CD4-positive, CD25-positive, alpha-beta regulatory T cell (primary cell): Measurements from ENCODE around the gene SLC28A1. TPM values are rescaled to one million over a fixed set of nuclear protein-coding genes. Genes with fewer than 3 reads are reported as not detected.

ENCODE experiments used
- ATAC-seq, 2 donors: fragments of 150-1000 bp; cut with Tn5 transposase; one replicate each; pipeline ENCODE4 v1.10.0; 2021; ENCODE audit warnings: low read depth in 2 of 2, moderate number of reproducible peaks in 2 of 2, moderate library complexity in 1 of 2
- DNase-seq, 3 donors: peaks; one replicate each; pipeline versions ENCODE4 v3.0.0 to v3.0.0-alpha.2; 2012 to 2022; ENCODE audit warnings: mixed read lengths in 1 of 3
- H3K27ac ChIP-seq: one replicate; pipeline ENCODE4 v1.7.0; 2013; ENCODE audit warnings: mild to moderate bottlenecking, low read length; ENCODE audit not compliant: insufficient read depth, poor library complexity, severe bottlenecking
- H3K27me3 ChIP-seq: one replicate; pipeline ENCODE4 v1.7.0; 2013; ENCODE audit warnings: low read length; ENCODE audit not compliant: control insufficient read depth, insufficient read depth
- H3K36me3 ChIP-seq: one replicate; pipeline ENCODE4 v1.7.0; 2013; ENCODE audit warnings: mild to moderate bottlenecking, low read length, moderate library complexity; ENCODE audit not compliant: control insufficient read depth, insufficient read depth
- H3K4me1 ChIP-seq: 2 replicates; pipeline ENCODE4 v1.7.0; 2013; ENCODE audit warnings: mild to moderate bottlenecking, low read length; ENCODE audit not compliant: insufficient read depth, control insufficient read depth, poor library complexity, severe bottlenecking
- H3K4me3 ChIP-seq: one replicate; pipeline ENCODE4 v1.7.0; 2013; ENCODE audit warnings: low read depth, mild to moderate bottlenecking, low read length, moderate library complexity
- H3K9me3 ChIP-seq, 2 experiments: 1 replicate in 1 of 2; 2 replicates in 1 of 2; pipeline ENCODE4 v1.7.0; 2013; ENCODE audit warnings: low read length in 2 of 2, mild to moderate bottlenecking in 1 of 2, moderate library complexity in 1 of 2; ENCODE audit not compliant: control insufficient read depth in 2 of 2
- H3K27ac Mint-ChIP-seq, 3 donors: one replicate each; pipeline ENCODE4 v1.8.0; 2020 to 2022; ENCODE audit warnings: mild to moderate bottlenecking in 3 of 3, mixed read lengths in 3 of 3, moderate library complexity in 2 of 3
- H3K27me3 Mint-ChIP-seq: one replicate; pipeline ENCODE4 v1.8.0; 2022; ENCODE audit warnings: mild to moderate bottlenecking, mixed read lengths
- H3K36me3 Mint-ChIP-seq: one replicate; pipeline ENCODE4 v1.8.0; 2020; ENCODE audit warnings: mixed read lengths
- H3K4me1 Mint-ChIP-seq, 4 donors: one replicate each; pipeline ENCODE4 v1.8.0; 2020 to 2022; ENCODE audit warnings: mixed read lengths in 4 of 4, mild to moderate bottlenecking in 1 of 4
- H3K4me3 Mint-ChIP-seq, 4 donors: one replicate each; pipeline ENCODE4 v1.8.0; 2020 to 2022; ENCODE audit warnings: mild to moderate bottlenecking in 4 of 4, mixed read lengths in 4 of 4, moderate library complexity in 3 of 4
- H3K9me3 Mint-ChIP-seq, 7 donors: one replicate each; pipeline ENCODE4 v1.8.0; 2020 to 2022; ENCODE audit warnings: mixed read lengths in 7 of 7, mild to moderate bottlenecking in 3 of 7, moderate library complexity in 2 of 7
- polyA plus RNA-seq, 4 donors: library from polyadenylated mRNA; unstranded; fragments of 300-500 nt; fragmentation: Illumina TruSeq; gene quantifications; one replicate each; pipeline ENCODE4 v1.2.3, GENCODE V29; 2021
- total RNA-seq: library from RNA; stranded (reverse); gene quantifications from one replicate; pipeline ENCODE4 v1.2.3, GENCODE V29; 2022

The SLC28A1 gene
- total and polyA plus RNA-seq, 5 donors from 2014 or later: not detected

- Histone ChIP-seq H3K4me3 (no peak overlapping the region), H3K27me3 (no peaks in the 10 kb centered on the region), H3K4me1 (no peaks in the 10 kb centered on the region), H3K27ac (no peak overlapping the region), H3K36me3 (no peaks in the 10 kb centered on the region), H3K9me3 (no peaks in the 10 kb centered on the region)
- Mint-ChIP-seq H3K36me3 (no peaks in the 10 kb centered on the region), H3K9me3 (no peaks in the 10 kb centered on the region), H3K27ac (no peak overlapping the region), H3K27me3 (no peaks in the 10 kb centered on the region), H3K4me3 (no peak overlapping the region), H3K4me1 (peaks cover 0 to 5% (median 2%) of the 10 kb centered on the region in 4 donors)
- no peak for ATAC-seq
- DNase-seq: no peak
Observed at GRCh38 chr15:84926491-84927230, 42.2 kb downstream of the SLC28A1 start.

- no peaks in the 10 kb centered on the region for H3K27me3 ChIP-seq
- peaks cover 0 to 5% (median 2%) of the 10 kb centered on the region in 4 donors for H3K4me1 Mint-ChIP-seq
- H3K36me3 ChIP-seq: no peaks in the 10 kb centered on the region
- H3K36me3 Mint-ChIP-seq: no peaks in the 10 kb centered on the region
- no peak overlapping the region for H3K4me3 Mint-ChIP-seq
- DNase-seq: no peak
- no peaks in the 10 kb centered on the region for H3K9me3 Mint-ChIP-seq
- H3K4me3 ChIP-seq: no peak overlapping the region
- H3K4me1 ChIP-seq: no peaks in the 10 kb centered on the region
- ATAC-seq: no peak
- H3K27ac Mint-ChIP-seq: no peak overlapping the region
- no peaks in the 10 kb centered on the region for H3K9me3 ChIP-seq
- H3K27me3 Mint-ChIP-seq: peaks cover 5% of the 10 kb centered on the region
- no peak overlapping the region for H3K27ac ChIP-seq
Observed at GRCh38 chr15:84928843-84929168, 44.3 kb downstream of the SLC28A1 start.

- Histone ChIP-seq H3K36me3 (no peaks in the 10 kb centered on the region), H3K4me3 (no peak overlapping the region), H3K27ac (no peak overlapping the region), H3K4me1 (no peaks in the 10 kb centered on the region), H3K27me3 (no peaks in the 10 kb centered on the region), H3K9me3 (no peaks in the 10 kb centered on the region)
- Mint-ChIP-seq H3K27me3 (peaks cover 5% of the 10 kb centered on the region), H3K36me3 (no peaks in the 10 kb centered on the region), H3K4me1 (peaks cover 0 to 5% (median 2%) of the 10 kb centered on the region in 4 donors), H3K27ac (no peak overlapping the region), H3K9me3 (no peaks in the 10 kb centered on the region), H3K4me3 (no peak overlapping the region)
- no peak for DNase-seq
- ATAC-seq: no peak
Observed at GRCh38 chr15:84929795-84930603, 45.5 kb downstream of the SLC28A1 start.

GRCh38 chr15:84934942-84935729 lies 50.7 kb downstream of the SLC28A1 start:
- H3K4me3 ChIP-seq: no peak overlapping the region
- no peaks in the 10 kb centered on the region for H3K36me3 Mint-ChIP-seq
- H3K9me3 ChIP-seq: no peaks in the 10 kb centered on the region
- peaks cover 11% of the 10 kb centered on the region for H3K27me3 Mint-ChIP-seq
- H3K9me3 Mint-ChIP-seq: peaks cover 0 to 4% (median 0%) of the 10 kb centered on the region in 7 donors
- ATAC-seq (no peak), DNase-seq (no peak)
- no peaks in the 10 kb centered on the region for H3K27me3 ChIP-seq
- H3K27ac ChIP-seq: no peak overlapping the region
- no peaks in the 10 kb centered on the region for H3K4me1 ChIP-seq
- H3K4me3 Mint-ChIP-seq: no peak overlapping the region
- no peaks in the 10 kb centered on the region for H3K36me3 ChIP-seq
- H3K4me1 Mint-ChIP-seq: no peaks in the 10 kb centered on the region
- H3K27ac Mint-ChIP-seq: no peak overlapping the region

- ATAC-seq: no peak
- Mint-ChIP-seq H3K27me3 (peaks cover 11% of the 10 kb centered on the region), H3K4me3 (no peak overlapping the region), H3K27ac (no peak overlapping the region), H3K36me3 (no peaks in the 10 kb centered on the region), H3K9me3 (peaks cover 0 to 6% (median 0%) of the 10 kb centered on the region in 7 donors), H3K4me1 (no peaks in the 10 kb centered on the region)
- no peak for DNase-seq
- Histone ChIP-seq H3K9me3 (no peaks in the 10 kb centered on the region), H3K36me3 (no peaks in the 10 kb centered on the region), H3K4me1 (no peaks in the 10 kb centered on the region), H3K4me3 (no peak overlapping the region), H3K27ac (no peak overlapping the region), H3K27me3 (no peaks in the 10 kb centered on the region)
Observed at GRCh38 chr15:84937144-84937543, 52.7 kb downstream of the SLC28A1 start.

GRCh38 chr15:84938726-84939125 lies 54.3 kb downstream of the SLC28A1 start:
- Mint-ChIP-seq H3K27me3 (peaks cover 6% of the 10 kb centered on the region), H3K4me3 (no peak overlapping the region), H3K9me3 (peaks cover 0 to 6% (median 0%) of the 10 kb centered on the region in 7 donors), H3K4me1 (no peaks in the 10 kb centered on the region), H3K27ac (no peak overlapping the region), H3K36me3 (no peaks in the 10 kb centered on the region)
- Histone ChIP-seq H3K4me1 (no peaks in the 10 kb centered on the region), H3K36me3 (no peaks in the 10 kb centered on the region), H3K27me3 (no peaks in the 10 kb centered on the region), H3K27ac (no peak overlapping the region), H3K9me3 (no peaks in the 10 kb centered on the region), H3K4me3 (no peak overlapping the region)
- no peak for DNase-seq
- no peak for ATAC-seq

- Mint-ChIP-seq H3K9me3 (peaks cover 0 to 6% (median 0%) of the 10 kb centered on the region in 7 donors), H3K4me1 (no peaks in the 10 kb centered on the region), H3K27me3 (peaks cover 6% of the 10 kb centered on the region), H3K4me3 (no peak overlapping the region), H3K36me3 (peaks cover 3% of the 10 kb centered on the region), H3K27ac (peak overlapping the region in 1 of 3 donors; percentile 36)
- no peaks in the 10 kb centered on the region for H3K27me3 ChIP-seq
- no peak for DNase-seq
- no peak overlapping the region for H3K27ac ChIP-seq
- H3K4me1 ChIP-seq: no peaks in the 10 kb centered on the region
- no peaks in the 10 kb centered on the region for H3K9me3 ChIP-seq
- no peak overlapping the region for H3K4me3 ChIP-seq
- ATAC-seq: no peak
- H3K36me3 ChIP-seq: no peaks in the 10 kb centered on the region
Observed at GRCh38 chr15:84940399-84940798, 55.9 kb downstream of the SLC28A1 start.
